Muscle layer of colon (tissue), 2 donors: ENCODE data around the gene MSL3.

Experiments used
- H3K27ac ChIP-seq: one replicate; pipeline ENCODE4 v1.7.0; 2013; ENCODE audit warnings: low read depth, mild to moderate bottlenecking, low read length, moderate library complexity
- H3K27me3 ChIP-seq, 2 donors: one replicate each; pipeline ENCODE4 v1.7.0; 2013; ENCODE audit warnings: low read length in 2 of 2, mild to moderate bottlenecking in 2 of 2; ENCODE audit not compliant: insufficient read depth in 2 of 2, control insufficient read depth in 1 of 2
- H3K36me3 ChIP-seq: one replicate; pipeline ENCODE4 v1.7.0; 2013; ENCODE audit warnings: mild to moderate bottlenecking, low read length; ENCODE audit not compliant: insufficient read depth
- H3K4me1 ChIP-seq: one replicate; pipeline ENCODE4 v1.7.0; 2013; ENCODE audit warnings: mild to moderate bottlenecking, low read length; ENCODE audit not compliant: insufficient read depth
- H3K4me3 ChIP-seq, 2 donors: one replicate each; pipeline ENCODE4 v1.7.0; 2013; ENCODE audit warnings: low read length in 2 of 2, low read depth in 1 of 2, mild to moderate bottlenecking in 1 of 2, moderate library complexity in 1 of 2
- H3K9ac ChIP-seq: one replicate; pipeline ENCODE4 v1.7.0; 2013; ENCODE audit warnings: low read length
- H3K9me3 ChIP-seq: one replicate; pipeline ENCODE4 v1.7.0; 2013; ENCODE audit warnings: mild to moderate bottlenecking, low read length
- donor health status: abdominal sarcoma.
- donor health status: Adenocarcinoma of cecum.

The MSL3 gene

GRCh38 chrX:11764602-11765067, 6.6 kb downstream of the MSL3 start:
- Histone ChIP-seq H3K4me3 (no peak overlapping the region), H3K27ac (no peak overlapping the region), H3K9me3 (no peaks in the 10 kb centered on the region), H3K27me3 (peaks cover 0 to 12% of the 10 kb centered on the region in 2 donors), H3K9ac (no peak overlapping the region), H3K36me3 (peaks cover 19% of the 10 kb centered on the region), H3K4me1 (no peaks in the 10 kb centered on the region)

DNA sequence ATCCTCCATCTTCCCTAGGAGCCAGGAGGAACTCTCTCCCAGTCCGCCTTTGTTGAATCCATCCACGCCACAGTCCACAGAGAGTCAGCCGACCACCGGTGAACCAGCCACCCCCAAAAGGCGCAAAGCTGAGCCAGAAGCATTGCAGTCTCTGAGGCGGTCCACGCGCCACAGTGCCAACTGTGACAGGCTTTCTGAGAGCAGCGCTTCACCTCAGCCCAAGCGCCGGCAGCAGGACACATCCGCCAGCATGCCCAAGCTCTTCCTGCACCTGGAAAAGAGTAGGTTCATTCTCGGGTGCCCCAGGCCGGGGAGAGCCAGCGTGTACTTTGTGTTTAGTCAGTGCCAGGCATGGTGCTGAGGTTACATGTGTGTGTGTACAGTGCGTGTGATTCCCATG, 7.4 kb downstream of the MSL3 start:
- Histone ChIP-seq H3K4me1 (no peaks in the 10 kb centered on the region), H3K9me3 (no peaks in the 10 kb centered on the region), H3K9ac (no peak overlapping the region), H3K27ac (no peak overlapping the region), H3K36me3 (peaks cover 19% of the 10 kb centered on the region), H3K27me3 (peaks cover 0 to 12% of the 10 kb centered on the region in 2 donors), H3K4me3 (no peak overlapping the region)

DNA sequence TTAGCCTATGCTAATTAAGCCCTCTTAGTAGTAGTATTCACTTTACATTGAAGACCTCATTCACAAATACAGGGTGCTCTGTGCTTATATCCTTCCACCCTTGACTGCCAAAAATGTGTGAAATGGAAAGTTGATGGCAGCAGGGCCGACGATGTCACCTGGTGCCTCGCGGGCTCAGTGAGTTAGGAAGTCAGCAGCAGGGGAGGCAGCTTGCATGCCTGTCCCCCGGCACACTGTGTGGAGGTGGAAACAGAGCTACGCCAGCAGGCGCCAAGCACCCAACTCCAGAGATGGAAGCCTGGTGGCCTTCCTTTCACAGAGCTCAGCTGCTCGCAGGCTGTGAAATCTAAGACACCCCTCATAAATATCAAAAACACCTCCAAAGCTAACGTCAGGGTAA, 8.4 kb downstream of the MSL3 start:
- Histone ChIP-seq H3K27ac (no peak overlapping the region), H3K9me3 (no peaks in the 10 kb centered on the region), H3K36me3 (peaks cover 19% of the 10 kb centered on the region), H3K4me3 (no peak overlapping the region), H3K4me1 (no peaks in the 10 kb centered on the region), H3K9ac (no peak overlapping the region), H3K27me3 (peaks cover 0 to 12% of the 10 kb centered on the region in 2 donors)

DNA sequence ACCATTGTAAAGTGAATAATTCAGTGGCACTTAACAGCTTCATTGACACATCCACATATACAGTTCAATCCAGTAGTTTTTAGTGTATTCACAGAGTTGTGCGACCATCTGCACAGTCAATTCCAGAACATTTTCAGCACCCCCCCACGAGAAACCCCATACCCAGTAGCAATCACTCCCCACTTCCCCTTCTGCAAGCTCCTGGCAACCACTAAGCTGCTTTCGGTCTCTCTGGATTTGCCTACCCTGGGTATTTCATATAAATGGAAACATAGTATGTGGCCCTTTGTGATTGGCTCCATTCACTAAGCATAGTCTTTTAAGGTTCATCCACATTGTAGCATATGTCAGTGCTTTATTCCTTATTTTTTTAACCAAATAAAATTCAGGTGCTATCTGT, 10.0 kb downstream of the MSL3 start:
- Histone ChIP-seq H3K27me3 (peaks cover 0 to 12% of the 10 kb centered on the region in 2 donors), H3K9me3 (no peaks in the 10 kb centered on the region), H3K9ac (no peak overlapping the region), H3K4me1 (no peaks in the 10 kb centered on the region), H3K27ac (no peak overlapping the region), H3K36me3 (peaks cover 19% of the 10 kb centered on the region), H3K4me3 (no peak overlapping the region)

DNA sequence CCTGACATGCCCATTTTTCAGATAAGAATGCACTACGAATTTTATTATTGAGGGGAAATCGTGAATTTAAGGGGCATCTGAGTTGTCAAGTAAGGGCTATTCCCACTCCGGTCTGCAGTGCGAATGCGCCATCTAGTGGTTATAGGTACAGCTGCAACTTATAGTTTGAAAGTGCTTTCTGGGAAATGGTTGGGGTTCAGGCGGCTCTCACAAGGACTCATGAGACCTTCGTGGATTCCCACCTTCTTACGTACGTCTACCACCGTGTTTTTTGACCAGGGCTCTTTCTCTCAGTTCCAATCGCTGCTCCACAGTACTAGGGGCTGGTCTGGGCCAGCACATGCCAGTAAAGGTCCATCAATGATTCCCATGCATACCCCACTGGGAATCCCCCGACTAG, 12.3 kb downstream of the MSL3 start:
- H3K9me3 ChIP-seq: no peaks in the 10 kb centered on the region
- no peak overlapping the region for H3K9ac ChIP-seq
- H3K27ac ChIP-seq: no peak overlapping the region
- peaks cover 0 to 2% of the 10 kb centered on the region in 2 donors for H3K27me3 ChIP-seq
- H3K4me1 ChIP-seq: no peaks in the 10 kb centered on the region
- no peak overlapping the region for H3K4me3 ChIP-seq
- peaks cover 5% of the 10 kb centered on the region for H3K36me3 ChIP-seq

DNA sequence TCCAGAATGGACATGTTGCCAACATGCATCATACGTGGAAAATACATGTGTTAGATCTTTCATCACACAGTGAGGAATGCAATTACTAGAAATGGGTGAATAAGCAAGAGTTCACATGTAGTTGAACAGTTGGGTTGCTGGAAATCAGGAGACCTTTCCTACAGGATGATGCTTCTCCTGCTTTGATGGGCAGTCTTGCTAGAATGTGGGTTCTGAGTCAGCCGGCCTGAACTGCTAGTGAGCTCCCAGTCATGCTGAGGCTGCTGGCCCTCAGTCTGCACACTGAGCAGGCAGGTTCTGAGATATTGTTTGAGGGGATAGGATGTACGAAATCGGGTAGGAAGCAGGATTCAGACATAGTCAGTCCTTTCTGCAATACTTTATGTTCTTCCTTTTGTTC, 20.2 kb downstream of the MSL3 start:
- Histone ChIP-seq H3K27ac (no peak overlapping the region), H3K27me3 (no peaks in the 10 kb centered on the region), H3K9me3 (no peaks in the 10 kb centered on the region), H3K9ac (no peak overlapping the region), H3K4me3 (no peak overlapping the region), H3K36me3 (peaks cover 11% of the 10 kb centered on the region), H3K4me1 (no peaks in the 10 kb centered on the region)

- Histone ChIP-seq H3K27ac (no peak overlapping the region), H3K4me3 (no peak overlapping the region), H3K36me3 (no peaks in the 10 kb centered on the region), H3K9me3 (no peaks in the 10 kb centered on the region), H3K27me3 (no peaks in the 10 kb centered on the region), H3K4me1 (no peaks in the 10 kb centered on the region), H3K9ac (no peak overlapping the region)
Measured at GRCh38 chrX:11781133-11781532, 23.1 kb downstream of the MSL3 start.

GRCh38 chrX:11781734-11782370, 23.8 kb downstream of the MSL3 start:
- Histone ChIP-seq H3K36me3 (no peaks in the 10 kb centered on the region), H3K4me3 (no peak overlapping the region), H3K27me3 (no peaks in the 10 kb centered on the region), H3K4me1 (no peaks in the 10 kb centered on the region), H3K9ac (no peak overlapping the region), H3K27ac (no peak overlapping the region), H3K9me3 (no peaks in the 10 kb centered on the region)

GRCh38 chrX:11784543-11784942, 26.5 kb downstream of the MSL3 start:
- Histone ChIP-seq H3K27ac (no peak overlapping the region), H3K36me3 (no peaks in the 10 kb centered on the region), H3K9me3 (no peaks in the 10 kb centered on the region), H3K4me1 (no peaks in the 10 kb centered on the region), H3K4me3 (no peak overlapping the region), H3K27me3 (no peaks in the 10 kb centered on the region), H3K9ac (no peak overlapping the region)

DNA sequence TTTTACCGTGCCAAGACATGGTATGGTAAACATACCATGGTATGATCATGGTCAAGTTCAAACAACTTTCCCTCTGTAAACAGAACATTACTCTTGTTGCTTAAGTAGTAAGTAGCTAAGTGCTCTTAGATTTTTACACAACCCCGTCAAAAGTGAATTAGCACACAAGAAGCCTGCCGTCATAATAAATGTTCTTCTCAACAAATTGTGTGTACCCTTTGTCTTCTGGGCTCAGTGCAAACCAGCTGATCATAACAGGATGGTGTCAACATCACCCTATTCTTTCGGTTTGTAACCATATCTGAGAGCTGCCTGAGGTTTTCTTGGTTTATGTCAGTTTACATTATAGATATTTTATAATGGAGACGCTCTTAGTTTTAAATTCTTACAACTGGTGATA, 28.8 kb downstream of the MSL3 start:
- no peaks in the 10 kb centered on the region for H3K9me3 ChIP-seq
- no peak overlapping the region for H3K9ac ChIP-seq
- H3K27me3 ChIP-seq: no peaks in the 10 kb centered on the region
- no peaks in the 10 kb centered on the region for H3K4me1 ChIP-seq
- no peak overlapping the region for H3K4me3 ChIP-seq
- H3K36me3 ChIP-seq: no peaks in the 10 kb centered on the region
- no peak overlapping the region for H3K27ac ChIP-seq

- Histone ChIP-seq H3K27ac (no peak overlapping the region), H3K27me3 (no peaks in the 10 kb centered on the region), H3K4me3 (no peak overlapping the region), H3K4me1 (no peaks in the 10 kb centered on the region), H3K9ac (no peak overlapping the region), H3K36me3 (no peaks in the 10 kb centered on the region), H3K9me3 (no peaks in the 10 kb centered on the region)
Measured at GRCh38 chrX:11787564-11787963, 29.5 kb downstream of the MSL3 start.

DNA sequence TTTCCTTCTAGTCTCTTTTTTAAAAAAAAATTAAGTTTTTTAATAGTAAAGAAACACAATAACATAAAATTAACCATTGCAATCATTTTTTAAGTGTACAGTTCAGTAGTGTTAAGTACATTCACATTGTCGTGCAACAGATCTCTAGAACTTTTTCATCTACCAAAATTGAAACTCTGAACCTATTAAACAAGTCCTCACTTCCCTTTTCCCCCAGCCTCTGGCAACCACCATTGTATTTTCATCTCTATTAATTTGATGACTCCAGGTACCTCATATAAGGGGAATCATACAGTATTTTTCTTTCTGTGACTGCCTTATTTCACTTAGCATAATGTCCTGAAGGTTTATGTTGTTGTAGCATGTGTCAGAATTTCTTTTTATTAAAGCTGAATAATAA, 31.8 kb downstream of the MSL3 start:
- Histone ChIP-seq H3K4me1 (no peaks in the 10 kb centered on the region), H3K9me3 (no peaks in the 10 kb centered on the region), H3K27me3 (no peaks in the 10 kb centered on the region), H3K4me3 (no peak overlapping the region), H3K9ac (no peak overlapping the region), H3K36me3 (no peaks in the 10 kb centered on the region), H3K27ac (no peak overlapping the region)
